DND-41 (cell line): ENCODE data around the gene HIP1.

Source experiments
- CTCF ChIP-seq: IDR thresholded peaks from 2 replicates; pipeline ENCODE4 v1.5.1; 2012; ENCODE audit warnings: borderline replicate concordance, low read length, moderate library complexity, mild to moderate bottlenecking; ENCODE audit not compliant: poor library complexity, severe bottlenecking; ENCODE audit errors: extremely low read depth
- EZH2 ChIP-seq: IDR thresholded peaks from 3 replicates; pipeline ENCODE4 v1.6.1; 2012; ENCODE audit warnings: borderline replicate concordance, low read depth, mild to moderate bottlenecking, moderate library complexity, low read length, inconsistent platforms; ENCODE audit not compliant: severe bottlenecking

GRCh38 chr7:75732016-75732521 lies 6.7 kb downstream of the HIP1 start:
- no peak for TF ChIP-seq CTCF
- no peak for TF ChIP-seq EZH2
